Suppressor macrophage (primary cell): ENCODE data around the gene ACAN.
A peak's percentile ranks its signal among the peaks of the same experiment; 100 is the strongest.
"Not testable (repeated sequence)": the region's sequence is repeated elsewhere in the genome, so short reads cannot be mapped to it uniquely, and the experiment has no call there.

Experiments used
- DNase-seq, 4 experiments: peaks; one replicate each; pipeline ENCODE4 v3.0.0-alpha.2; 2020 to 2022

Gene ACAN

GRCh38 chr15:88902846-88903245, 99.6 kb downstream of the ACAN start:
- no peak for DNase-seq

GRCh38 chr15:88904257-88904623, 101.0 kb downstream of the ACAN start:
- DNase-seq = no peak

GRCh38 chr15:88904624-88905327, 101.5 kb downstream of the ACAN start:
- peak; percentile 78 to 88 (median 86) for DNase-seq

- DNase-seq = no peak
These were observed 102.3 kb downstream of the ACAN start for GRCh38 chr15:88905576-88905975.

- no peak for DNase-seq
These were observed 102.9 kb downstream of the ACAN start for GRCh38 chr15:88906130-88906529.

GRCh38 chr15:88906551-88906950, 103.3 kb downstream of the ACAN start:
- no peak for DNase-seq

GRCh38 chr15:88907111-88907510, 103.9 kb downstream of the ACAN start:
- no peak for DNase-seq

GRCh38 chr15:88908123-88908522, 104.9 kb downstream of the ACAN start:
- DNase-seq = no peak

- DNase-seq = no peak
These were observed 105.7 kb downstream of the ACAN start for GRCh38 chr15:88908697-88909621.

GRCh38 chr15:88909956-88910831, 107.0 kb downstream of the ACAN start:
- no peak for DNase-seq

GRCh38 chr15:88911766-88912118, 108.5 kb downstream of the ACAN start:
- no peak for DNase-seq

GRCh38 chr15:88912500-88912921, 109.3 kb downstream of the ACAN start:
- DNase-seq = no peak

- peak; percentile 53 to 78 (median 64) for DNase-seq
These were observed 110.0 kb downstream of the ACAN start, which contains the start of gene MFGE8 for GRCh38 chr15:88913017-88913849. MFGE8 (minus strand) TSS chr15:88913379; CDS start chr15:88913319, 60 bp downstream.

GRCh38 chr15:88913850-88914169, 110.6 kb downstream of the ACAN start:
- no peak for DNase-seq

GRCh38 chr15:88915354-88915753, 112.1 kb downstream of the ACAN start:
- DNase-seq = no peak

- DNase-seq = peak; percentile 28 to 64 (median 55)
These were observed 114.5 kb downstream of the ACAN start for GRCh38 chr15:88917760-88918159.

GRCh38 chr15:88918738-88919137, 115.5 kb downstream of the ACAN start:
- DNase-seq = peak; percentile 79 to 91 (median 80)

- DNase-seq = no peak
These were observed 117.1 kb downstream of the ACAN start for GRCh38 chr15:88920186-88920891.

- not testable (repeated sequence) for DNase-seq
These were observed 117.7 kb downstream of the ACAN start for GRCh38 chr15:88920892-88921435.
